Breast epithelium (tissue), 4 donors: ENCODE data around the gene ACTN2. TPM values are rescaled to one million over a fixed set of nuclear protein-coding genes. Genes with fewer than 3 reads are reported as not detected.

Experiments
- DNase-seq, 2 donors: peaks; one replicate each; pipeline ENCODE4 v3.0.0-alpha.2; 2019; ENCODE audit warnings: low spot score in 2 of 2
- H3K27ac ChIP-seq, 2 donors: fragments of 200-600 bp; sonication (generic) in 1 of 2; one replicate each; pipeline ENCODE4 v1.5.1; 2016 to 2019; ENCODE audit warnings: mild to moderate bottlenecking in 1 of 2
- H3K27me3 ChIP-seq, 2 donors: fragments of 200-600 bp; sonication (generic) in 1 of 2; one replicate each; pipeline versions ENCODE4 v1.5.1 to v1.6.0; 2017 to 2019; ENCODE audit warnings: control low read depth in 1 of 2, mild to moderate bottlenecking in 1 of 2
- H3K36me3 ChIP-seq: fragments of 200-600 bp; one replicate; pipeline ENCODE4 v1.5.1; 2019
- H3K4me1 ChIP-seq, 2 donors: fragments of 200-600 bp; sonication (generic); one replicate each; pipeline ENCODE4 v1.5.1; 2016 to 2019; ENCODE audit warnings: control low read depth in 1 of 2
- H3K4me3 ChIP-seq, 3 donors: fragments of 200-600 bp; sonication (generic); 1 replicate in 2 of 3; 2 replicates in 1 of 3; pipeline ENCODE4 v1.5.1; 2016 to 2019; ENCODE audit warnings: mild to moderate bottlenecking in 3 of 3, moderate library complexity in 2 of 3
- H3K9me3 ChIP-seq, 2 donors: fragments of 200-600 bp; sonication (generic) in 1 of 2; one replicate each; pipeline ENCODE4 v1.5.1; 2016 to 2019; ENCODE audit warnings: control low read depth in 1 of 2
- CTCF ChIP-seq, 3 donors: fragments of 450-650 bp; IDR thresholded peaks; one replicate each; pipeline ENCODE4 v1.5.1; 2016 to 2017; ENCODE audit warnings: antibody characterized with exemption in 3 of 3, mild to moderate bottlenecking in 3 of 3, moderate library complexity in 3 of 3
- POLR2A ChIP-seq: fragments of 450-650 bp; IDR thresholded peaks from one replicate; pipeline ENCODE4 v1.6.1; 2016; ENCODE audit warnings: antibody characterized with exemption, mild to moderate bottlenecking, moderate library complexity
- POLR2AphosphoS5 ChIP-seq, 3 donors: sonication (generic); formaldehyde crosslinking; IDR thresholded peaks; one replicate each; pipeline ENCODE4 v1.6.1; 2017; ENCODE audit warnings: antibody characterized with exemption in 3 of 3
- intact Hi-C: fragments of 100-400 bp; cut with DNase I; formaldehyde crosslinking; loops from one replicate; pipeline ENCODE4 v1.15.1; 2023; ENCODE audit warnings: low total_unique reads
- total RNA-seq, 3 donors: library from RNA; depleted of rRNA; stranded (reverse); fragments of >200 nt; gene quantifications; one replicate each; pipeline ENCODE4 v1.1.0, GENCODE V29; 2016

Gene ACTN2
- total RNA-seq, 3 donors from 2014 or later = 0.48 TPM; not detected in 2

GRCh38 chr1:236747311-236747985 lies 61.1 kb downstream of the ACTN2 start:
- intact Hi-C loops = no loop called here
- H3K36me3 ChIP-seq = no peaks in the 10 kb centered on the region
- TF ChIP-seq POLR2AphosphoS5 (IDR thresholded peaks at IDR 0.05) (no peak), CTCF (IDR thresholded peaks at IDR 0.05) (no peak), POLR2A (no peak)
- no peak overlapping the region for H3K4me3 ChIP-seq
- H3K4me1 ChIP-seq = no peaks in the 10 kb centered on the region
- DNase-seq = no peak
- no peak overlapping the region for H3K27ac ChIP-seq
- no peaks in the 10 kb centered on the region for H3K27me3 ChIP-seq
- no peaks in the 10 kb centered on the region for H3K9me3 ChIP-seq

GRCh38 chr1:236748268-236748870 lies 62.1 kb downstream of the ACTN2 start:
- no peaks in the 10 kb centered on the region for H3K36me3 ChIP-seq
- H3K4me3 ChIP-seq = no peak overlapping the region
- H3K4me1 ChIP-seq = no peaks in the 10 kb centered on the region
- TF ChIP-seq CTCF (IDR thresholded peaks at IDR 0.05) = peak in 1 of 3 donors; percentile 17
- TF ChIP-seq POLR2AphosphoS5 (IDR thresholded peaks at IDR 0.05) = no peak
- TF ChIP-seq POLR2A = no peak
- no peak overlapping the region for H3K27ac ChIP-seq
- no peaks in the 10 kb centered on the region for H3K9me3 ChIP-seq
- no peak for DNase-seq
- no peaks in the 10 kb centered on the region for H3K27me3 ChIP-seq
- intact Hi-C loops = no loop called here

GRCh38 chr1:236750928-236751327 lies 64.6 kb downstream of the ACTN2 start:
- Histone ChIP-seq H3K4me3 (no peak overlapping the region), H3K9me3 (no peaks in the 10 kb centered on the region), H3K27ac (no peak overlapping the region), H3K4me1 (no peaks in the 10 kb centered on the region), H3K27me3 (no peaks in the 10 kb centered on the region), H3K36me3 (no peaks in the 10 kb centered on the region)
- intact Hi-C loops = no loop called here
- TF ChIP-seq POLR2A = no peak
- no peak for TF ChIP-seq POLR2AphosphoS5 (IDR thresholded peaks at IDR 0.05)
- TF ChIP-seq CTCF (IDR thresholded peaks at IDR 0.05) = no peak
- DNase-seq = no peak

GRCh38 chr1:236751385-236751784 lies 65.1 kb downstream of the ACTN2 start:
- no peaks in the 10 kb centered on the region for H3K36me3 ChIP-seq
- H3K4me1 ChIP-seq = no peaks in the 10 kb centered on the region
- H3K27me3 ChIP-seq = no peaks in the 10 kb centered on the region
- H3K4me3 ChIP-seq = no peak overlapping the region
- intact Hi-C loops = no loop called here
- H3K27ac ChIP-seq = no peak overlapping the region
- H3K9me3 ChIP-seq = no peaks in the 10 kb centered on the region
- TF ChIP-seq POLR2A (no peak), CTCF (IDR thresholded peaks at IDR 0.05) (no peak), POLR2AphosphoS5 (IDR thresholded peaks at IDR 0.05) (no peak)
- DNase-seq = no peak

GRCh38 chr1:236751935-236752334 lies 65.6 kb downstream of the ACTN2 start:
- Histone ChIP-seq H3K27ac (no peak overlapping the region), H3K36me3 (no peaks in the 10 kb centered on the region), H3K4me1 (no peaks in the 10 kb centered on the region), H3K27me3 (no peaks in the 10 kb centered on the region), H3K9me3 (no peaks in the 10 kb centered on the region), H3K4me3 (no peak overlapping the region)
- intact Hi-C loops = no loop called here
- no peak for DNase-seq
- no peak for TF ChIP-seq CTCF (IDR thresholded peaks at IDR 0.05)
- TF ChIP-seq POLR2AphosphoS5 (IDR thresholded peaks at IDR 0.05) = no peak
- TF ChIP-seq POLR2A = no peak
